Testis (tissue), 3 donors: ENCODE results near the gene EYS. TPM values are rescaled to one million over a fixed set of nuclear protein-coding genes. Genes with fewer than 3 reads are reported as not detected.

ENCODE experiments used
- DNase-seq: peaks from one replicate; pipeline ENCODE4 v3.0.0-alpha.2; 2019
- H3K27ac ChIP-seq, 2 donors: fragments of 200-600 bp; sonication (generic); one replicate each; pipeline ENCODE4 v1.5.1; 2019
- H3K27me3 ChIP-seq: fragments of 200-600 bp; sonication (generic); one replicate; pipeline ENCODE4 v1.5.1; 2019
- H3K36me3 ChIP-seq: fragments of 200-600 bp; sonication (generic); one replicate; pipeline ENCODE4 v1.5.1; 2017; ENCODE audit warnings: low read depth; ENCODE audit errors: missing control alignments
- H3K4me1 ChIP-seq: fragments of 200-600 bp; sonication (generic); one replicate; pipeline ENCODE4 v1.5.1; 2019
- H3K4me3 ChIP-seq, 2 donors: fragments of 200-600 bp; sonication (generic); one replicate each; pipeline ENCODE4 v1.5.1; 2017 to 2019
- H3K9me3 ChIP-seq: fragments of 200-600 bp; sonication (generic); one replicate; pipeline ENCODE4 v1.5.1; 2017
- CTCF ChIP-seq, 3 experiments: fragments of 450-650 bp in 2 of 3; fragments of 200-600 bp in 1 of 3; sonication (generic) in 1 of 3; IDR thresholded peaks; one replicate each; pipeline ENCODE4 v1.5.1; 2016 to 2019; ENCODE audit warnings: antibody characterized with exemption in 3 of 3, mild to moderate bottlenecking in 2 of 3, moderate library complexity in 1 of 3
- POLR2A ChIP-seq: fragments of 450-650 bp; IDR thresholded peaks from one replicate; pipeline ENCODE4 v1.6.1; 2017; ENCODE audit warnings: antibody characterized with exemption, mild to moderate bottlenecking, moderate library complexity
- WGBS, 2 donors: methylation state at CpG; one replicate each; pipeline ENCODE4 v1.1.5; 2018; 5-methylcytosine and 5-hydroxymethylcytosine counted together
- intact Hi-C: fragments of 100-400 bp; cut with DNase I; formaldehyde crosslinking; loops from one replicate; pipeline ENCODE4 v1.15.1; 2023; ENCODE audit warnings: low total_unique reads
- polyA plus RNA-seq: library from polyadenylated mRNA; stranded (reverse); fragments of 350-450 nt; fragmentation: Illumina TruSeq; extraction: RNeasy Lipid Tissue Mini Kit (QIAGEN cat#74804); gene quantifications from one replicate; pipeline ENCODE4 v1.2.3, GENCODE V29; 2014; ENCODE audit warnings: low read depth, low replicate concordance; ENCODE audit not compliant: insufficient read depth
- total RNA-seq, 2 donors: library from RNA; depleted of rRNA; stranded (reverse); fragments of >200 nt; gene quantifications; one replicate each; pipeline ENCODE4 v1.2.3, GENCODE V29; 2016

Gene EYS
- total and polyA plus RNA-seq, 3 donors from 2014 or later: 1.3 to 2.8 (median 2.6) TPM

- no peak overlapping the region for H3K4me3 ChIP-seq
- H3K27me3 ChIP-seq: no peaks in the 10 kb centered on the region
- no peaks in the 10 kb centered on the region for H3K9me3 ChIP-seq
- no peaks in the 10 kb centered on the region for H3K4me1 ChIP-seq
- intact Hi-C loops: no loop called here
- DNase-seq: no peak
- no peak for TF ChIP-seq POLR2A
- TF ChIP-seq CTCF (IDR thresholded peaks at IDR 0.05): no peak
- 85 to 86% methylated on average over 2 of the region's 2 CpGs for WGBS, 2 donors
- no peak overlapping the region for H3K27ac ChIP-seq
- no peaks in the 10 kb centered on the region for H3K36me3 ChIP-seq
Observed at GRCh38 chr6:64155063-64155462, 1552.0 kb downstream of the EYS start.

DNA sequence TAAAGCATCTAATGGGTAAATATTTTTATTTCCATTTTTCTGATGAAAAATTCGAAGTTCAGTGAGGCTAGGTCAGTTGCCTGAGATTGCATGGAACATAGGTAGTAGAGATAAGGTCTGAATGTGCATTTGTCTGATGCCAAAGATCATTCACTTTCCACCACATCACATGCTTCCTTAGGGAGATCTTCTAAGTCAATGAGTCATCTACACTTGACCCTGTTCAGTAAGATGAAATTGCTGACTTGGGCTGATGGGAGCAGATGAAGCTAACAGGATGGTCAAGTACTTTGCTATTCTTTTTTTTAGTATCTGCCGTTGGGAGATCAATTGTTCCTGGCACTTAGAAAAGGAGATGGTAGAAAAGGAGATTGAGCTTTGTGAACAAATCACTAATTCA is 1560.2 kb downstream of the EYS start:
- DNase-seq: no peak
- H3K4me1 ChIP-seq: no peaks in the 10 kb centered on the region
- no peak overlapping the region for H3K27ac ChIP-seq
- H3K9me3 ChIP-seq: no peaks in the 10 kb centered on the region
- H3K27me3 ChIP-seq: no peaks in the 10 kb centered on the region
- H3K4me3 ChIP-seq: no peak overlapping the region
- TF ChIP-seq POLR2A (no peak), CTCF (IDR thresholded peaks at IDR 0.05) (no peak)
- no peaks in the 10 kb centered on the region for H3K36me3 ChIP-seq
- intact Hi-C loops: no loop called here
- 88 to 90% methylated on average over 2 of the region's 2 CpGs for WGBS, 2 donors

DNA sequence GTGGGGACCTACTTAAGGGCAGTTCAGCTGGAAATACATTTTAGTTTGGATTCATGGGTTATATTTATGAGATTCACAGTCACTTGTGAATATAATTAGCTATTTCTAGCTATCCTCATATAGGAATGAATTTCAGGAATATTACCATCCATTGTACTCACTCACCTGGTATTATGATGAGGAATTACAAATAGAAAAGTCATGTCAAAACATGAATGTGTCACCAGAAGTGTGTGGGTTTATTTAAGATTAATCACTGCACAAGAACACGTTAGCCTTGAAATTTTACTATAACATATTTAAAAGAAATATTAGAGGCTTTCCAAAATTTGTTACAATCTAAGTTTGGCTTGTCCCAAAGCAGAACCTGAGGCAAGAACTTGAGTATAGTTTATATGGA is 1560.9 kb downstream of the EYS start:
- Histone ChIP-seq H3K27me3 (no peaks in the 10 kb centered on the region), H3K36me3 (no peaks in the 10 kb centered on the region), H3K9me3 (no peaks in the 10 kb centered on the region), H3K4me3 (no peak overlapping the region), H3K27ac (no peak overlapping the region), H3K4me1 (no peaks in the 10 kb centered on the region)
- no peak for DNase-seq
- intact Hi-C loops: no loop called here
- 53 to 70% methylated on average over 1 of the region's 1 CpG for WGBS, 2 donors
- no peak for TF ChIP-seq CTCF (IDR thresholded peaks at IDR 0.05)
- TF ChIP-seq POLR2A: no peak

DNA sequence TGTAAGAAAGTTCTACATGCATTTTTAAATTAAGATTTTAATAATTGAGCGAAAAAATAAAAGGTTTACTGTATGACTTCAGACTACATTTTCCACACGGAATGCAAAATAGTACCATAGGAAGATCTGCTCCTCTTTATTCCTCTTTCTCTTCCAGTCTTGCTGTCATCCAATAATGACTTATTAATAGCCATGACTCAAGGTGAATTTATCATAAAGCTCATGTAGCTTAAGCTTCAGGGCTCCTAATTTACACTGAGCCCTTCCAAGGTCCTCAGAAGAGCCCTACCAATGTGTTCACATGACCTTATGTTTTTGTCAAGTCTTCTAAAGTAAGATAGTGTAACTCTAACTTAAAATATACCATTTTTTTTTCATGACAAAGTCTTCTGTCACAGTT is 1561.4 kb downstream of the EYS start:
- H3K36me3 ChIP-seq: no peaks in the 10 kb centered on the region
- intact Hi-C loops: no loop called here
- no peak overlapping the region for H3K27ac ChIP-seq
- DNase-seq: no peak
- 81 to 92% methylated on average over 2 of the region's 2 CpGs for WGBS, 2 donors
- no peaks in the 10 kb centered on the region for H3K4me1 ChIP-seq
- no peaks in the 10 kb centered on the region for H3K9me3 ChIP-seq
- no peak overlapping the region for H3K4me3 ChIP-seq
- TF ChIP-seq POLR2A: no peak
- no peak for TF ChIP-seq CTCF (IDR thresholded peaks at IDR 0.05)
- H3K27me3 ChIP-seq: no peaks in the 10 kb centered on the region

DNA sequence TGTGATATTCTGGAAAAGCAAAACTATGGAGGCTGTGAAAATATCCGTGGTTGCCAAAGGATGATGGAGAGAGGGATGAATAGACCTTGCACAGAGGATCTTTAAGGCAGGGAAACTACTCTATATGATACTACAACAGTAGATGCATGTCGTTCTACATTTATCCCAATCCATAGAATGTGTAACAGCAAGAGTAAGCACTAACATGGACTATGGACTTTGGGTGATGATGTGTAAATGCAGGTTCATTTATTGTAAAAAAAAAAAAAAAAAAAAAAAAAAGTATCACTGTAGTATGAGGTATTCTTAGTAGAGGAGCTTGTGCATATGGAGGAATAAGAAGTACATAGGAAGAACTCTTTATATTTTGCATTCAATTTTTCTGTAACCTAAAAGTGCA is 1563.9 kb downstream of the EYS start:
- no peaks in the 10 kb centered on the region for H3K4me1 ChIP-seq
- H3K36me3 ChIP-seq: no peaks in the 10 kb centered on the region
- 76 to 83% methylated on average over 2 of the region's 2 CpGs for WGBS, 2 donors
- intact Hi-C loops: no loop called here
- no peak overlapping the region for H3K27ac ChIP-seq
- no peak overlapping the region for H3K4me3 ChIP-seq
- TF ChIP-seq POLR2A (no peak), CTCF (IDR thresholded peaks at IDR 0.05) (no peak)
- H3K27me3 ChIP-seq: no peaks in the 10 kb centered on the region
- no peak for DNase-seq
- no peaks in the 10 kb centered on the region for H3K9me3 ChIP-seq
